Measurements from ENCODE around the gene ATP8A2. TPM values are rescaled to one million over a fixed set of nuclear protein-coding genes. Genes with fewer than 3 reads are reported as not detected.

The ATP8A2 gene
- total and polyA plus RNA-seq, 2 of the 4 experiments (the other 2 are of a cell fraction), result 0.02 to 0.18 TPM

GRCh38 chr13:26011208-26011573 is 639.4 kb downstream of the ATP8A2 start:
- H3K36me3 ChIP-seq (ENCODE audit: control insufficient read depth, insufficient read depth, low read length), result no peaks in the 10 kb centered on the region

More at GRCh38 chr13:26011208-26011573, 639.4 kb downstream of the ATP8A2 start:
- no peak overlapping the region for H2BK120ac ChIP-seq (ENCODE audit: low read depth, low read length)
- no peaks in the 10 kb centered on the region for H3K27me3 ChIP-seq (ENCODE audit: control insufficient read depth, insufficient read depth, low read length)
- 100% methylated on average over 1 of the region's 4 CpGs; no CpG with 5 or more reads in 1 of the 2 experiments for WGBS, 2 experiments (ENCODE audit: extremely low coverage in 2 of 2, insufficient read length in 1 of 2)
- no peak overlapping the region for H4K91ac ChIP-seq (ENCODE audit: insufficient read depth, low read depth, low read length)
- H3K79me1 ChIP-seq (ENCODE audit: low read depth in 1 of 2, low read length in 2 of 2), result no peaks in the 10 kb centered on the region
- POLR2A ChIA-PET (ENCODE audit: unreplicated experiment), result no interaction called here
- no peak overlapping the region for H3K4me2 ChIP-seq (ENCODE audit: low read depth, low read length)
- no peak overlapping the region for H2BK5ac ChIP-seq (ENCODE audit: low read depth, low read length, poor library complexity, severe bottlenecking)
- H3K18ac ChIP-seq (ENCODE audit: low read depth, low read length), result no peak overlapping the region
- intact Hi-C loops (cut with micrococcal nuclease) (no loop called here), in situ Hi-C loops (cut with MboI; ENCODE audit: low sequenced_read_pairs) (no loop called here), dilution Hi-C loops (cut with HindIII; ENCODE audit: low sequenced_read_pairs, unreplicated experiment) (no loop called here)
- no peak overlapping the region for H2AFZ ChIP-seq (replicated peaks; ENCODE audit: low read length, poor library complexity)
- no peaks in the 10 kb centered on the region for H3K9me1 ChIP-seq (ENCODE audit: insufficient read depth, low read length)
- H4K5ac ChIP-seq (ENCODE audit: low read depth, low read length), result no peak overlapping the region
- H2BK15ac ChIP-seq (ENCODE audit: low read depth, low read length), result no peak overlapping the region
- DNase-seq, result no peak
- CTCF ChIA-PET, result no interaction called here
- no peak overlapping the region for H2AK5ac ChIP-seq (ENCODE audit: low read depth, low read length)
- no peak overlapping the region for H3K4me3 ChIP-seq (ENCODE audit: insufficient read depth, low read depth, low read length)
- no peak overlapping the region for H3K9ac ChIP-seq (ENCODE audit: low read depth, low read length)
- no peak overlapping the region for H3K27ac ChIP-seq (ENCODE audit: insufficient read depth, low read length)
- ATAC-seq (ENCODE audit: low read depth), result no peak
- H2BK20ac ChIP-seq (ENCODE audit: low read depth, low read length), result no peak overlapping the region
- H4K8ac ChIP-seq (ENCODE audit: low read depth in 2 of 2, low read length in 2 of 2), result no peak overlapping the region
- TF ChIP-seq, protein P1, sequence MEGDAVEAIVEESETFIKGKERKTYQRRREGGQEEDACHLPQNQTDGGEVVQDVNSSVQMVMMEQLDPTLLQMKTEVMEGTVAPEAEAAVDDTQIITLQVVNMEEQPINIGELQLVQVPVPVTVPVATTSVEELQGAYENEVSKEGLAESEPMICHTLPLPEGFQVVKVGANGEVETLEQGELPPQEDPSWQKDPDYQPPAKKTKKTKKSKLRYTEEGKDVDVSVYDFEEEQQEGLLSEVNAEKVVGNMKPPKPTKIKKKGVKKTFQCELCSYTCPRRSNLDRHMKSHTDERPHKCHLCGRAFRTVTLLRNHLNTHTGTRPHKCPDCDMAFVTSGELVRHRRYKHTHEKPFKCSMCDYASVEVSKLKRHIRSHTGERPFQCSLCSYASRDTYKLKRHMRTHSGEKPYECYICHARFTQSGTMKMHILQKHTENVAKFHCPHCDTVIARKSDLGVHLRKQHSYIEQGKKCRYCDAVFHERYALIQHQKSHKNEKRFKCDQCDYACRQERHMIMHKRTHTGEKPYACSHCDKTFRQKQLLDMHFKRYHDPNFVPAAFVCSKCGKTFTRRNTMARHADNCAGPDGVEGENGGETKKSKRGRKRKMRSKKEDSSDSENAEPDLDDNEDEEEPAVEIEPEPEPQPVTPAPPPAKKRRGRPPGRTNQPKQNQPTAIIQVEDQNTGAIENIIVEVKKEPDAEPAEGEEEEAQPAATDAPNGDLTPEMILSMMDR (conservative IDR thresholded peaks at IDR 0.05; ENCODE audit: low read depth, low read length), result no peak
- TF ChIP-seq CEBPB (IDR thresholded peaks at IDR 0.05; ENCODE audit: low read depth, low read length) (no peak), RFX5 (IDR thresholded peaks at IDR 0.05; ENCODE audit: low read depth, low read length) (no peak), BHLHE40 (IDR thresholded peaks at IDR 0.05; ENCODE audit: low read depth, low read length) (no peak), MAFK (IDR thresholded peaks at IDR 0.05; ENCODE audit: low read depth, low read length) (no peak), RCOR1 (IDR thresholded peaks at IDR 0.05; ENCODE audit: insufficient replicate concordance, low read length) (no peak), NFE2L2 (IDR thresholded peaks at IDR 0.05; ENCODE audit: low read depth, low read length) (no peak), MAZ (IDR thresholded peaks at IDR 0.05; ENCODE audit: borderline replicate concordance, low read depth, low read length) (no peak), FOS (IDR thresholded peaks at IDR 0.05; ENCODE audit: low read depth, low read length) (no peak), MXI1 (IDR thresholded peaks at IDR 0.05; ENCODE audit: borderline replicate concordance, low read depth, low read length) (no peak)
- TF ChIP-seq, protein P2, sequence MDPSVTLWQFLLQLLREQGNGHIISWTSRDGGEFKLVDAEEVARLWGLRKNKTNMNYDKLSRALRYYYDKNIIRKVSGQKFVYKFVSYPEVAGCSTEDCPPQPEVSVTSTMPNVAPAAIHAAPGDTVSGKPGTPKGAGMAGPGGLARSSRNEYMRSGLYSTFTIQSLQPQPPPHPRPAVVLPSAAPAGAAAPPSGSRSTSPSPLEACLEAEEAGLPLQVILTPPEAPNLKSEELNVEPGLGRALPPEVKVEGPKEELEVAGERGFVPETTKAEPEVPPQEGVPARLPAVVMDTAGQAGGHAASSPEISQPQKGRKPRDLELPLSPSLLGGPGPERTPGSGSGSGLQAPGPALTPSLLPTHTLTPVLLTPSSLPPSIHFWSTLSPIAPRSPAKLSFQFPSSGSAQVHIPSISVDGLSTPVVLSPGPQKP (IDR thresholded peaks at IDR 0.05; ENCODE audit: borderline replicate concordance, low read depth, low read length), result no peak
- H3K9me3 ChIP-seq (ENCODE audit: control insufficient read depth, insufficient read depth, low read length), result no peaks in the 10 kb centered on the region
- H3K56ac ChIP-seq (ENCODE audit: extremely low read depth, insufficient read depth, low read length), result no peak overlapping the region
- BruUV-seq (replicated peaks), result no TSS peak
- no peak overlapping the region for H2AK9ac ChIP-seq (replicated peaks; ENCODE audit: low read depth, low read length, poor library complexity)
- no peak overlapping the region for H3K4ac ChIP-seq (ENCODE audit: low read depth, low read length)
- H3K23ac ChIP-seq (ENCODE audit: low read depth, low read length), result no peak overlapping the region
- H3K14ac ChIP-seq (replicated peaks; ENCODE audit: low read depth, low read length), result no peak overlapping the region
- H3K4me1 ChIP-seq (ENCODE audit: control insufficient read depth, insufficient read depth, low read length), result no peaks in the 10 kb centered on the region
- H4K20me1 ChIP-seq (ENCODE audit: insufficient read depth, low read length), result no peaks in the 10 kb centered on the region
